Panc1 (cell line): ENCODE results near the gene NR6A1.

ENCODE experiments used
- POLR2AphosphoS5 ChIP-seq: IDR thresholded peaks from 2 replicates; pipeline ENCODE4 v1.6.1; 2012; ENCODE audit warnings: mild to moderate bottlenecking, low read depth, low read length, moderate library complexity
- SIN3A ChIP-seq: IDR thresholded peaks from 2 replicates; pipeline ENCODE4 v1.6.1; 2012; ENCODE audit warnings: low read depth, mild to moderate bottlenecking, low read length, moderate library complexity, borderline replicate concordance; ENCODE audit not compliant: insufficient read depth
- TCF7L2 ChIP-seq: IDR thresholded peaks from 2 replicates; pipeline ENCODE4 v1.6.1; 2011; ENCODE audit warnings: mild to moderate bottlenecking, low read depth, low read length, inconsistent platforms
- TF ChIP-seq, protein P1 (sequence below): fragments of 450-650 bp; IDR thresholded peaks from 2 replicates; pipeline ENCODE4 v1.5.1; 2017; ENCODE audit warnings: mild to moderate bottlenecking
- TF ChIP-seq, protein P2 (sequence below), 2 experiments: IDR thresholded peaks; 2 replicates each; pipeline ENCODE4 v1.6.1; 2011 to 2012; ENCODE audit warnings: low read depth in 2 of 2, control low read depth in 1 of 2, low read length in 1 of 2, mild to moderate bottlenecking in 1 of 2, moderate library complexity in 1 of 2; ENCODE audit not compliant: insufficient read depth in 1 of 2

DNA sequence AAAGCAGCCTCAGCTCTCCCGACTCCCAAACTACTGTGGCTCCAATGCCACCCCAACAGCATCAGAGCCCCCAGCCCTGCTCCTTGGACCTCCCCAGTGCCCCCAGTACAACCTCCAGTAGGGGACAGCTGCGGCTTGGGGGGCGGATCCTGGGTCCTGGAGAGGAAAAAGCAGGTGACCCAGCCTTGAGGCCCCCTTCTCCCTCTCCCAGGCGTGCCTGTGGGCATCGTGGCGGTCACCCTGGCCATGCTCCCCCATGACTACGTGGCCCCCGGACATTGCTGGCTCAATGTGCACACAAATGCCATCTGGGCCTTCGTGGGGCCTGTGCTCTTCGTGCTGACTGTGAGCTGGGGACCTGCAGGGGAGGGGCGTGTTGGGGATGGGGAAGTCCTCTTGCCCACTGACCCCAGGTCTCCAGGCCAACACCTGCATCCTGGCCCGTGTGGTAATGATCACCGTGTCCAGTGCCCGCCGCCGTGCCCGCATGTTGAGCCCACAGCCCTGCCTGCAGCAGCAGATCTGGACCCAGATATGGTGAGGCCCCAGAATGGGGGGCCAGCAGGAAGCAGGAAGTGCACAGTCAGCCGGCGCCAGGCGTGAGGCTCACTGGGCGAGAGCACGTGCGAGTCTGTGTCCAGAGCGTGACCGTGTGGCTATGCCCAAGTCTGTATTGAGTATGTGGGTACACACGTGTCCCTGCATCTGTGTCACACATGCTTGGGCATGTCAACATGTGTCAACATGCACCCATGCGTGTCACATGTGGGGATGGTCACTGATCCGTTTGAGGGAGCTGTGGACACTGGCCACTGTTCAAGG lies 301.9 kb downstream of the NR6A1 start:
- TF ChIP-seq, protein P1, sequence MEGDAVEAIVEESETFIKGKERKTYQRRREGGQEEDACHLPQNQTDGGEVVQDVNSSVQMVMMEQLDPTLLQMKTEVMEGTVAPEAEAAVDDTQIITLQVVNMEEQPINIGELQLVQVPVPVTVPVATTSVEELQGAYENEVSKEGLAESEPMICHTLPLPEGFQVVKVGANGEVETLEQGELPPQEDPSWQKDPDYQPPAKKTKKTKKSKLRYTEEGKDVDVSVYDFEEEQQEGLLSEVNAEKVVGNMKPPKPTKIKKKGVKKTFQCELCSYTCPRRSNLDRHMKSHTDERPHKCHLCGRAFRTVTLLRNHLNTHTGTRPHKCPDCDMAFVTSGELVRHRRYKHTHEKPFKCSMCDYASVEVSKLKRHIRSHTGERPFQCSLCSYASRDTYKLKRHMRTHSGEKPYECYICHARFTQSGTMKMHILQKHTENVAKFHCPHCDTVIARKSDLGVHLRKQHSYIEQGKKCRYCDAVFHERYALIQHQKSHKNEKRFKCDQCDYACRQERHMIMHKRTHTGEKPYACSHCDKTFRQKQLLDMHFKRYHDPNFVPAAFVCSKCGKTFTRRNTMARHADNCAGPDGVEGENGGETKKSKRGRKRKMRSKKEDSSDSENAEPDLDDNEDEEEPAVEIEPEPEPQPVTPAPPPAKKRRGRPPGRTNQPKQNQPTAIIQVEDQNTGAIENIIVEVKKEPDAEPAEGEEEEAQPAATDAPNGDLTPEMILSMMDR = no peak
- TF ChIP-seq, protein P2, sequence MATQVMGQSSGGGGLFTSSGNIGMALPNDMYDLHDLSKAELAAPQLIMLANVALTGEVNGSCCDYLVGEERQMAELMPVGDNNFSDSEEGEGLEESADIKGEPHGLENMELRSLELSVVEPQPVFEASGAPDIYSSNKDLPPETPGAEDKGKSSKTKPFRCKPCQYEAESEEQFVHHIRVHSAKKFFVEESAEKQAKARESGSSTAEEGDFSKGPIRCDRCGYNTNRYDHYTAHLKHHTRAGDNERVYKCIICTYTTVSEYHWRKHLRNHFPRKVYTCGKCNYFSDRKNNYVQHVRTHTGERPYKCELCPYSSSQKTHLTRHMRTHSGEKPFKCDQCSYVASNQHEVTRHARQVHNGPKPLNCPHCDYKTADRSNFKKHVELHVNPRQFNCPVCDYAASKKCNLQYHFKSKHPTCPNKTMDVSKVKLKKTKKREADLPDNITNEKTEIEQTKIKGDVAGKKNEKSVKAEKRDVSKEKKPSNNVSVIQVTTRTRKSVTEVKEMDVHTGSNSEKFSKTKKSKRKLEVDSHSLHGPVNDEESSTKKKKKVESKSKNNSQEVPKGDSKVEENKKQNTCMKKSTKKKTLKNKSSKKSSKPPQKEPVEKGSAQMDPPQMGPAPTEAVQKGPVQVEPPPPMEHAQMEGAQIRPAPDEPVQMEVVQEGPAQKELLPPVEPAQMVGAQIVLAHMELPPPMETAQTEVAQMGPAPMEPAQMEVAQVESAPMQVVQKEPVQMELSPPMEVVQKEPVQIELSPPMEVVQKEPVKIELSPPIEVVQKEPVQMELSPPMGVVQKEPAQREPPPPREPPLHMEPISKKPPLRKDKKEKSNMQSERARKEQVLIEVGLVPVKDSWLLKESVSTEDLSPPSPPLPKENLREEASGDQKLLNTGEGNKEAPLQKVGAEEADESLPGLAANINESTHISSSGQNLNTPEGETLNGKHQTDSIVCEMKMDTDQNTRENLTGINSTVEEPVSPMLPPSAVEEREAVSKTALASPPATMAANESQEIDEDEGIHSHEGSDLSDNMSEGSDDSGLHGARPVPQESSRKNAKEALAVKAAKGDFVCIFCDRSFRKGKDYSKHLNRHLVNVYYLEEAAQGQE (IDR thresholded peaks at IDR 0.05; ENCODE audit: insufficient read depth in 1 of 2, low read depth in 2 of 2, low read length in 1 of 2) = no peak
- TF ChIP-seq POLR2AphosphoS5 (no peak), TCF7L2 (no peak), SIN3A (no peak)
